ENCODE data around the gene HIPK2. TPM values are rescaled to one million over a fixed set of nuclear protein-coding genes. Genes with fewer than 3 reads are reported as not detected.

HIPK2 gene
- total RNA-seq, 1 donor = 28.8 TPM

DNA sequence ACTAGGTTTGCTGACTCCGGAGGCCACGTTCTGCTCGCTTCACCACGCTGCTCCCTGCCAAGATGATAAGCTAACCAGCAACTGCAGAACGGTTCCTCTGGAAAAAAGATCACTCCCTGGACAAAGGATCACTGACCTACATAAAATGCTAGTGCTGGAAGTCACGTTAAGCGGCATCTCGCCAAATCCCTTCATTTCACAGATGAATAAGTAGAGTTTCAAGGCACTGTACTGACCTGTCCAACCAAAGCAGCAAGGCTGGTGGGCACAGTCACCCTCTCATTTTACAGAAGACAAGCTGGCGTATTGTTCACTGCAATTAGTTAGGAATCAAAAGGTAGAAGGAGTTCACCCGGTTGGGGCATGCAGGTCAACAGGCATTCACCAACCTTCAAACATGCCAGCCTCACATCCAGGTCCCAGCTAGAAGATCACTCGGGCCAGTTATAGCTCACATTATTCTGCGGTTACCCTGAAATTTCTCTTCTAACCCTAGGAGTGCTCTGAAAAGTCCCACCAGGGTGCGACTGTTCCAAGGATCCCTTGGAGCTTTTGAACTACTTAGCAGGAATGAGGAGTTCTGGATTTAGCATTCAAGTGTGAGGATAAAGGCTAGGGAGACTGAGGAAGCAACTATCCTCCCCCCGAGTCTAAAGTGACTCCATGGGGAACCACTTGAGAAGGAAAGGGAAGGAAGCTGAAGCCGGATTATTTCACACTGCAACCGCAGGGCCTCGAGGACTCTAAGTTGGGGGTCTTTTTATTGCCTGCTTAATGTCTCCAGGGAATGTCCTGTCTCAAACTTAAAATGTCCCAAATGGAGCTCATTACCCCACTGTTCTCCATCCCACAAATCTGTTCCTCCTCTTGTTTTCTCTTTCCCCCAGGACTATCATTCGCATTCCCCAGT is 32.8 kb downstream of the HIPK2 start:
- no peak overlapping the region for H3K4me3 ChIP-seq (ENCODE audit: low read depth, low read length)
- no peak for DNase-seq (ENCODE audit: low read depth)
- TF ChIP-seq, protein P1, sequence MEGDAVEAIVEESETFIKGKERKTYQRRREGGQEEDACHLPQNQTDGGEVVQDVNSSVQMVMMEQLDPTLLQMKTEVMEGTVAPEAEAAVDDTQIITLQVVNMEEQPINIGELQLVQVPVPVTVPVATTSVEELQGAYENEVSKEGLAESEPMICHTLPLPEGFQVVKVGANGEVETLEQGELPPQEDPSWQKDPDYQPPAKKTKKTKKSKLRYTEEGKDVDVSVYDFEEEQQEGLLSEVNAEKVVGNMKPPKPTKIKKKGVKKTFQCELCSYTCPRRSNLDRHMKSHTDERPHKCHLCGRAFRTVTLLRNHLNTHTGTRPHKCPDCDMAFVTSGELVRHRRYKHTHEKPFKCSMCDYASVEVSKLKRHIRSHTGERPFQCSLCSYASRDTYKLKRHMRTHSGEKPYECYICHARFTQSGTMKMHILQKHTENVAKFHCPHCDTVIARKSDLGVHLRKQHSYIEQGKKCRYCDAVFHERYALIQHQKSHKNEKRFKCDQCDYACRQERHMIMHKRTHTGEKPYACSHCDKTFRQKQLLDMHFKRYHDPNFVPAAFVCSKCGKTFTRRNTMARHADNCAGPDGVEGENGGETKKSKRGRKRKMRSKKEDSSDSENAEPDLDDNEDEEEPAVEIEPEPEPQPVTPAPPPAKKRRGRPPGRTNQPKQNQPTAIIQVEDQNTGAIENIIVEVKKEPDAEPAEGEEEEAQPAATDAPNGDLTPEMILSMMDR (IDR thresholded peaks at IDR 0.05; ENCODE audit: insufficient read depth, low read length) = no peak

DNA sequence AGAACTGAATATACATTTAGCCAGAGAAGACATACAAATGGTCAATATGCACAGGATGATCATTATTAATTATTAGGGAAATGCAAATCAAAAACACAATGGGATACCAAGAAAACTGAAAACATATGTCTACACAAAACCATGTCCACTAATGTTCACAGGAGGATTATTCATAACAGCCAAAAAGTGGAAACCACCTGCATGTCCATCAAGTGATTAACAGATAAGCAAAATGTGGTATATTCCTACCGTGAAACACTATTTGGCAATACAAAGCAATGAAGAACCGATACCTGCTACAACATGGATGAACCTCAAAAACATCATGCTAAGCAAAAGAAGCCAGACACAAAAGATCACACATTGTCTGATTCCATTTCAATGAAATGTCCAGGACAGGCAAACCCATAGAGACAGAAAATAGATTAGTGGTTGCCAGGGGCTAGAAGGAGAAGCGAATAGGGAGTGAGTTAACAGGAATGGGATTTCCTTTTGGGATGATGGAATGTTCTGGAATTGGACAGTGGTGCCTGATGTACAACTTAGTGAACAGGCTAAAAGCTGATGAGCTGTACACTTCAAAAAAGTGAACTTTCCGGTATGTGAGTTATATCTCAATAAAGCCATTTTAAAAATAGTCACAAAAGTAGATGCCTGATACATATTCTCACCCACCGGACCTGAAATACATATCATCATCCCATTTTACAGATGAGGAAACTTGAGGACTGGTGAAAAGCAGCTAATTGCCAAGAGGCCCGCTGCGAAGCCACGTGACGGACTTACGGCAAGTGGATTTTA is 33.6 kb downstream of the HIPK2 start:
- peak; percentile 48 for DNase-seq (ENCODE audit: low read depth)
- H3K4me3 ChIP-seq (ENCODE audit: low read depth, low read length) = no peak overlapping the region
- TF ChIP-seq, protein P1 (IDR thresholded peaks at IDR 0.05; ENCODE audit: insufficient read depth, low read length) = no peak

DNA sequence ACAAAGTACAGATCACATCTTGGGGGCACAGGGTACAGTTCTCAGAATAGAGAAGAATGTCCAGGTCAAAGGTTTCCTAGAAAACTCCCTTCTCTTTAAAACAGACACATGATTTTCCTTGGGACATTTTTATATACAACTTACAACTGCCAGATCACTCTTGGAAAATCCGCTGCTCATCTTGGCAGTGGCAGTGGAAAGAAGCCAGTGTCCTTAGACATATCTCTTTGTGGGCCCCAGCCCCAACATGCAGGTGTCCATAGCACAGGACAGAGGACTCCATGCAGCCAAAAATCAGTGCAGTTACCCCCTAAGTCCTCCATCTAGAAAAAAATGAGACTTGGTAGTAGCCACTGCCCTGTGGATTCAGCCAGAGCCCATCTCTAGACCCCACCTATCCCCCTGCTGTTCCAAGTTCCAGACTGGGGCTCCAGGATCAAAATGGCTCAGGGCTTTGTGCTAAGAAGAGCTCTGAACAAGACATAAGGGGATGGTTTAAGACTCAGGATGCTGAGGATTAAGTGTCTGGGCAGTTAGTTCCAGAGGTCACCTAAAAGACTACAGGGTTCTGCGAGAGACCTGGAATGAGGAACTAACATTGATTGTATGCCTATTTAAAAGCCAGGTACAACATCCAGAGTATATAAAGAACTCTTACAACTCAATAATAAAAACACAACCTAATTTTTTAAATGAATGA is 34.4 kb downstream of the HIPK2 start:
- TF ChIP-seq, protein P1 (IDR thresholded peaks at IDR 0.05; ENCODE audit: insufficient read depth, low read length) = no peak
- DNase-seq (ENCODE audit: low read depth) = no peak
- no peak overlapping the region for H3K4me3 ChIP-seq (ENCODE audit: low read depth, low read length)

DNA sequence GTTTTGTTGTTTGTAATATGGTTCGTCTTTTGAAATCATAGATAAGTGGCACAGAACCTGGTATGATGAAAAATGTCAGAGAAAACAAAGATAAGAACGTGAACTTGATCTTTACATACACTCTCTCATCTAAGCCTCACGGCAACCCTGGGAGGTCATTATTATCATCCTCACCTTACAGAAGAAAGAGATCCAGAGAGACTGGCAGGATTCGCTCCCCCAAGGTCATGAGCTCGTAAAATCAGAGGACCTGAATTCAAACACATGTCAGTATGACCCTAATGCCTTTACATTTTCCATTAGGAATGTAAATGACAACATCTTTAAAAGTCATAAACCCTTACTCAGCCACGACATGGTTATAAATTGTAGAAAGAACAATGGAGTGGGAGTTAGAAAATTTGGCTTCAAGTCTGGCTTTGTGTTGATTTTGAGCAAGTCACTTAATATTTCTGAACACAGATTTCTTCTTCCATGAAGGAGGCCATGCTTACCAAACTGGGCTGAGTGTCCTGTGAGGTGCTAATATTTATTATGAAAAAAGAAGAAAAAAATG is 35.9 kb downstream of the HIPK2 start:
- TF ChIP-seq, protein P1 (IDR thresholded peaks at IDR 0.05; ENCODE audit: insufficient read depth, low read length) = no peak
- peak; percentile 42 for DNase-seq (ENCODE audit: low read depth)
- no peak overlapping the region for H3K4me3 ChIP-seq (ENCODE audit: low read depth, low read length)

DNA sequence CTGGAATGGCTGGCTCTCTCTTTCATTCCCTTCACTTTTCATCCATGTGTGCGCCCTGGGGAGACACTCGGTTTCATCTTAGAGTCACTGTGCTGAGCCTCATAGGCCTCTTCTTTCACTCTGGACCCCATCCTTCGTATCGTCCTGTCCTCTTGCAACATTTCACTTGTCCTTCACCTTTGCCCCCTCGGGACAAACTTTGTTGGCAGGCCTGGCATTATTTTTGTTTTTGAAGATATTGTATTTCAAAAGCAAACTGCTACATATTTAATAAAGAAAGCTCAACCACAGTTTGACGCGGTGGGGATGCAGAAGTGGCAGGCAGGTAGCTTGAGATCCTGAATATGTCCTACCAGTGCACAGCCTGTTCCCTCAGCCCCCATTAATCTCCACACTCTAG is 36.6 kb downstream of the HIPK2 start:
- DNase-seq (ENCODE audit: low read depth) = no peak
- TF ChIP-seq, protein P1 (IDR thresholded peaks at IDR 0.05; ENCODE audit: insufficient read depth, low read length) = no peak
- no peak overlapping the region for H3K4me3 ChIP-seq (ENCODE audit: low read depth, low read length)

DNA sequence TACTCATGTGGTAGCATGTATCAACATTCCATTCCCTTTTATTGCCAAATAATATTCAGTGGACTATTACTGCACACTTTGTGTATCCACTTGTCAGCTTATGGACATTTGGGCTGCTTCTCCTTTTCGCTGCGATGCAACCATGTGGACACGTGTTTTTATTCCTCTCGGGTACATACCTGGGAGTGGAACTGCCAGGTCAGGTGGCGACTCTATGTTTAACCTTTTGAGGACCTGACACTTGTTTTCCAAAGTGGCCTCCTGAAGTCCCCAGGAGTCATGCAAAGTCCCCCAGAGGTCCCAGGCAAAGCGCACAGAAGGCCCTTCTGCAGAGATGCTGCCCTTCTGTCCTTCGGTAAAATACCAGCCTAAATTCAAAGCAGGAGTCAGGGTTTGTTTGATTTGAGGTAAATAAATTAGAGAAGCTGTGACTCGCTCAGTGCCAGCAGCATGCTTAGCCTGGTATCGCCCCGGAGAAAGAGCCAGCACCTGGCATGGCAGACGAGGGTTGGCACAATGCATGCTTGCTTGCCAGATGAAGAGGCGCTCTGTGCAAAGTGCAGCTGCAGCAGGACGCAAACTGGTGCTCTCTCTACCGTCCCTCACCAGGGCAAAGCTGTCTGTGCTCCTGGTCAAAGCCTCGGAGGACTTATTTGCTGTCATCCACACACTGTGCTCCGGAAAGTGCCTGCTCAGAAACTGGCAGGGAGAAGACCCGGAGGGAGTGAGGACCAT is 37.8 kb downstream of the HIPK2 start:
- DNase-seq (ENCODE audit: low read depth) = no peak
- TF ChIP-seq, protein P1 (IDR thresholded peaks at IDR 0.05; ENCODE audit: insufficient read depth, low read length) = no peak
- no peak overlapping the region for H3K4me3 ChIP-seq (ENCODE audit: low read depth, low read length)
